Measurements from ENCODE around the gene ZNF691.

- no peak for TF ChIP-seq CTCF (IDR thresholded peaks at IDR 0.05; ENCODE audit: insufficient read depth, low read length, poor library complexity, severe bottlenecking)
- TF ChIP-seq EZH2phosphoT487 (conservative IDR thresholded peaks at IDR 0.05; ENCODE audit: low read length), result no peak
Measured at GRCh38 chr1:42888013-42888633, 41.7 kb downstream of the ZNF691 start.
